ENCODE results near the gene MAST2.

DNA sequence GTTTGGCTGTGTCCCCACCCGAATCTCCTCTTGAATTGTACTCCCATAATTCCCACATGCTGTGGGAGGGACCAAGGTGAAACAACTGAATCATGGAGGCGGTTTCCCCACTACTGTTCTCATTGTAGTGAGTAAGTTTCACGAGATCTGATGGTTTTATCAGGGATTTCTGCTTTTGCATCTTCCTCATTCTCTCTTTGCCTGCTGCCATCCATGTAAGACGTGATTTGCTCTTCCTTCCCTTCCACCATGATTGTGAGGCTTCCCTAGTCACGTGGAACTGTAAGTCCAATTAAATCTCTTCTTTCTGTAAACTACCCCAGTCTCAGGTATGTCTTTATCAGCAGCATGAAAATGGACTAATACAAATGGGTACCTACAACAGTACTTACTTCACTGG, 255.5 kb downstream of the MAST2 start:
- no peak for TF ChIP-seq CTCF (IDR thresholded peaks at IDR 0.05; ENCODE audit: low read length)
- no peak for TF ChIP-seq EZH2 (IDR thresholded peaks at IDR 0.05; ENCODE audit: borderline replicate concordance, low read length)

Data from OCI-LY1 (cell line).